K562 (cell line): ENCODE data around the gene RAB21. TPM values are rescaled to one million over a fixed set of nuclear protein-coding genes. Genes with fewer than 3 reads are reported as not detected.

Experiments used
- ADNP ChIP-seq: fragments of 200-800 bp; sonication (Bioruptor generic); IDR thresholded peaks from 2 replicates; pipeline ENCODE4 v1.6.1; 2016; ENCODE audit warnings: missing genetic modification characterization, missing compliant biosample characterization
- HDAC8 ChIP-seq: fragments of 450-650 bp; IDR thresholded peaks from 2 replicates; pipeline ENCODE4 v1.6.1; 2016; ENCODE audit warnings: mild to moderate bottlenecking, missing genetic modification characterization, moderate library complexity, missing compliant biosample characterization
- HNRNPL ChIP-seq: fragments of 200-400 bp; formaldehyde crosslinking; IDR thresholded peaks from 2 replicates; pipeline ENCODE4 v1.6.1; 2017; ENCODE audit warnings: low read depth, mild to moderate bottlenecking, low read length
- POLR3G ChIP-seq: IDR thresholded peaks from 2 replicates; pipeline ENCODE4 v1.6.1; 2011; ENCODE audit not compliant: insufficient read length, insufficient replicate concordance; ENCODE audit errors: extremely low read depth
- RBM22 ChIP-seq: fragments of 200-400 bp; formaldehyde crosslinking; IDR thresholded peaks from 2 replicates; pipeline ENCODE4 v1.6.1; 2018; ENCODE audit warnings: low read length, low read depth; ENCODE audit not compliant: poor library complexity, severe bottlenecking
- SIN3B ChIP-seq: fragments of 450-650 bp; IDR thresholded peaks from 2 replicates; pipeline ENCODE4 v1.6.1; 2017; ENCODE audit warnings: low read depth, mild to moderate bottlenecking, moderate library complexity
- TAF9B ChIP-seq: fragments of 450-650 bp; IDR thresholded peaks from 2 replicates; pipeline ENCODE4 v1.6.1; 2018; ENCODE audit warnings: mild to moderate bottlenecking; ENCODE audit not compliant: partially characterized antibody
- THAP12 ChIP-seq: fragments of 250-450 bp; sonication (Bioruptor Pico); IDR thresholded peaks from 2 replicates; pipeline ENCODE4 v1.9.0; 2021; ENCODE audit warnings: mild to moderate bottlenecking, inconsistent platforms
- ZKSCAN8 ChIP-seq: fragments of 200-800 bp; sonication (Bioruptor generic); IDR thresholded peaks from 2 replicates; pipeline ENCODE4 v1.6.1; 2016; ENCODE audit warnings: missing genetic modification characterization, missing compliant biosample characterization
- ZNF184 ChIP-seq: sonication (generic); formaldehyde crosslinking; IDR thresholded peaks from 2 replicates; pipeline ENCODE4 v1.5.0; 2020; ENCODE audit warnings: missing genetic modification reagents
- ZNF431 ChIP-seq: sonication (generic); formaldehyde crosslinking; IDR thresholded peaks from 2 replicates; pipeline ENCODE4 v1.8.0; 2022; ENCODE audit warnings: mild to moderate bottlenecking, missing genetic modification reagents
- ZNF780A ChIP-seq: fragments of 250-450 bp; sonication (Bioruptor Pico); IDR thresholded peaks from 2 replicates; pipeline ENCODE4 v1.5.0; 2021; ENCODE audit warnings: mild to moderate bottlenecking
- ZSCAN32 ChIP-seq: fragments of 450-650 bp; formaldehyde crosslinking; IDR thresholded peaks from 2 replicates; pipeline ENCODE4 v1.4.0; 2020; ENCODE audit warnings: mild to moderate bottlenecking, moderate library complexity
- polyA plus RNA-seq, 8 experiments: library from polyadenylated mRNA; depleted of rRNA in 4 of 8; stranded (reverse) in 5 of 8; unstranded in 3 of 8; fragments of >200 nt; fragmentation: Nextera tagmentation in 2 of 8; fragmentation: Illumina TruSeq in 1 of 8; extraction: Ambion mirVana in 2 of 8; extraction: Trizol in 1 of 8; gene quantifications; 2 replicates each; pipeline versions ENCODE4 v1.2.1 to v1.2.3, GENCODE V29; 2011 to 2014; ENCODE audit warnings: inconsistent platforms in 1 of 8, missing spikeins in 1 of 8
- total RNA-seq, 7 experiments: library from RNA; depleted of rRNA in 6 of 7; stranded (reverse); fragments of >200 nt in 6 of 7; fragmentation: Illumina TruSeq in 2 of 7; extraction: Trizol in 2 of 7; gene quantifications; 2 replicates each; pipeline versions ENCODE4 v1.2.1 to v1.2.3, GENCODE V29; 2011 to 2021; ENCODE audit warnings: low replicate concordance in 1 of 7
- TF ChIP-seq, protein P1 (sequence below), 2 experiments: fragments of 450-650 bp; IDR thresholded peaks; 2 replicates each; pipeline ENCODE4 v1.6.1; 2016; ENCODE audit warnings: mild to moderate bottlenecking in 2 of 2, borderline replicate concordance in 1 of 2, low read depth in 1 of 2, moderate library complexity in 1 of 2

Gene RAB21
- total and polyA plus RNA-seq, 9 of the 15 experiments (the other 6 are each of a cell fraction or from before 2014, with no cell fraction given), result 5.3 to 45.6 (median 19.6) TPM

DNA sequence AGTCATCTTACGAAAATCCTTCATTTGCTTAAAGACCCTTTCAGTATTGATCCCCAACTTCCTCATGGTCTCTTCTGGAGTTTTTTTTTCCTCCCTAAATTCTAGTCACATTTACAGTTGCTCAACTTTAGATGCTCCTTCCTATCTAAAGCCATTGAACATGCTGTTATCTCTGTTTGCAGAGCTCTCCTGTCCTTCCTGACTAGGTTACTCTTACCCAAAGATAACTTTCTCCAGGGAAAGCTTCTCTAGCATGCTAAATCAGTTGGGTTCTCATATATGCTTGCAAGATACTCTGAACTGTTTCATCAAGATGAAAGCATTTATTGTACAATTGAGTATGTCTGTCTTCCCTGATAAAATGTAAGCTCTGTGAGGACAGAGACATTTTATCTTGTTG, 1.8 kb upstream of the RAB21 start (continued):
- TF ChIP-seq ZKSCAN8 (CRISPR knock-in tag) (no peak), THAP12 (CRISPR knock-in tag) (no peak), ZSCAN32 (CRISPR knock-in tag) (no peak), HDAC8 (tag) (no peak), ADNP (tag) (no peak), RBM22 (no peak), HNRNPL (no peak), ZNF431 (CRISPR knock-in tag) (no peak), POLR3G (no peak), TAF9B (no peak), ZNF780A (CRISPR knock-in tag) (no peak), ZNF184 (CRISPR knock-in tag) (no peak), SIN3B (no peak)
- TF ChIP-seq, protein P1, sequence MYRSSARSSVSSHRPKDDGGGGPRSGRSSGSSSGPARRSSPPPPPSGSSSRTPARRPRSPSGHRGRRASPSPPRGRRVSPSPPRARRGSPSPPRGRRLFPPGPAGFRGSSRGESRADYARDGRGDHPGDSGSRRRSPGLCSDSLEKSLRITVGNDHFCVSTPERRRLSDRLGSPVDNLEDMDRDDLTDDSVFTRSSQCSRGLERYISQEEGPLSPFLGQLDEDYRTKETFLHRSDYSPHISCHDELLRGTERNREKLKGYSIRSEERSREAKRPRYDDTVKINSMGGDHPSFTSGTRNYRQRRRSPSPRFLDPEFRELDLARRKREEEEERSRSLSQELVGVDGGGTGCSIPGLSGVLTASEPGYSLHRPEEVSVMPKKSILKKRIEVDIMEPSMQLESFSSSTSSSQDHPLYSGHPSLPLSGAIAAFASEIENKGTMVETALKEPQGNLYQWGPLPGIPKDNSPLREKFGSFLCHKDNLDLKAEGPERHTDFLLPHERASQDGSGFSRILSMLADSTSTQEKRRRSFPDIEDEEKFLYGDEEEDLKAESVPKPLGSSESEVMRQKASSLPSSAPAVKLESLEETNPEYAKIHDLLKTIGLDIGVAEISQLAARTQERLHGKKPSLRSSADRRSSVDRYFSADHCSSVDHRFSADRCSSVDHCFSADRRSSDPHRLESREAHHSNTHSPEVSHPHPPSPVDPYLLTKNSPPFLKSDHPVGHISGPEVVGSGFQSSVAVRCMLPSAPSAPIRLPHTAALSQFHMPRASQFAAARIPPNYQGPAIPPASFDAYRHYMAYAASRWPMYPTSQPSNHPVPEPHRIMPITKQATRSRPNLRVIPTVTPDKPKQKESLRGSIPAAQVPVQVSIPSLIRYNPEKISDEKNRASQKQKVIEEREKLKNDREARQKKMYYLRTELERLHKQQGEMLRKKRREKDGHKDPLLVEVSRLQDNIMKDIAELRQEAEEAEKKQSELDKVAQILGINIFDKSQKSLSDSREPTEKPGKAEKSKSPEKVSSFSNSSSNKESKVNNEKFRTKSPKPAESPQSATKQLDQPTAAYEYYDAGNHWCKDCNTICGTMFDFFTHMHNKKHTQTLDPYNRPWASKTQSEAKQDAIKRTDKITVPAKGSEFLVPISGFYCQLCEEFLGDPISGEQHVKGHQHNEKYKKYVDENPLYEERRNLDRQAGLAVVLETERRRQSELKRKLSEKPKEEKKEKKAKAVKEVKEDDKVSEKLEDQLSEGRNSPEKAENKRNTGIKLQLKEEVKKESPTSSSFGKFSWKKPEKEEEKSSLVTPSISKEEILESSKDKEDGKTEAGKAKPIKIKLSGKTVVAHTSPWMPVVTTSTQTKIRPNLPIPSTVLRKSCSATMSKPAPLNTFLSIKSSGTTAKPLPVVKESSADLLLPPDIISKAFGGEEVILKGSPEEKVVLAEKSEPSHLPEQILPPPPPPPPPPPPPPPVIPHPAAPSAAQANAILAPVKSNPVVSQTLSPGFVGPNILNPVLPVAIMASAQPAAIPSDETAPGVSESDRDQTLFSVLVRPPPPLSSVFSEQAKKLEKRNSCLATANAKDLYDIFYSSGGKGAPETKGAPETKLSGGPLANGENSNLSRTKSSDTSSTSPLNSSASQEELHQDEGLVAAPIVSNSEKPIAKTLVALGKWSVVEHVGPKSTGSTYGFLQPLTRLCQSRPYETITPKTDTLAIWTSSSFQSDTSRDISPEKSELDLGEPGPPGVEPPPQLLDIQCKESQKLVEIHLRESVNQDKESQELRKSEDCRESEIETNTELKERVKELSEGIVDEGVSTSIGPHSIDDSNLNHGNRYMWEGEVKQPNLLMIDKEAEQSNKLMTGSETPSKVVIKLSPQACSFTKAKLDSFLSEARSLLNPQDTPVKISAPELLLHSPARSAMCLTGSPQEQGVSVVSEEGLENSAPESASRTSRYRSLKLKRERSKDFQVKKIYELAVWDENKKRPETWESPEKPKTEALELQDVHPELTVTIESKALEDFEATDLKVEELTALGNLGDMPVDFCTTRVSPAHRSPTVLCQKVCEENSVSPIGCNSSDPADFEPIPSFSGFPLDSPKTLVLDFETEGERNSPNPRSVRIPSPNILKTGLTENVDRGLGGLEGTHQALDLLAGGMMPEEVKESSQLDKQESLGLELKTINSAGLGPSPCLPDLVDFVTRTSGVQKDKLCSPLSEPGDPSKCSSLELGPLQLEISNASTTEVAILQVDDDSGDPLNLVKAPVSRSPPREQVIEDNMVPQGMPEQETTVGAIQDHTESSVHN (IDR thresholded peaks at IDR 0.05; ENCODE audit: borderline replicate concordance in 1 of 2, low read depth in 1 of 2), result no peak
